Neural cell (in vitro differentiated cells): Measurements from ENCODE around the gene ARID1B.

ENCODE experiments used
- CTCF ChIP-seq: fragments of 450-650 bp; IDR thresholded peaks from 2 replicates; pipeline ENCODE4 v1.5.1; 2014; ENCODE audit warnings: antibody characterized with exemption, mild to moderate bottlenecking, moderate library complexity; ENCODE audit not compliant: poor library complexity, severe bottlenecking
- EP300 ChIP-seq: fragments of 450-650 bp; conservative IDR thresholded peaks from 2 replicates; pipeline ENCODE4 v1.6.1; 2014; ENCODE audit warnings: antibody characterized with exemption, mild to moderate bottlenecking, moderate library complexity; ENCODE audit not compliant: poor library complexity, severe bottlenecking
- POLR2AphosphoS5 ChIP-seq: IDR thresholded peaks from 2 replicates; pipeline ENCODE4 v1.6.1; 2012
- TAF1 ChIP-seq: IDR thresholded peaks from 2 replicates; pipeline ENCODE4 v1.6.1; 2012; ENCODE audit warnings: low read depth
- TF ChIP-seq, protein P1 (sequence below): IDR thresholded peaks from 2 replicates; pipeline ENCODE4 v1.6.1; 2012; ENCODE audit warnings: borderline replicate concordance

DNA sequence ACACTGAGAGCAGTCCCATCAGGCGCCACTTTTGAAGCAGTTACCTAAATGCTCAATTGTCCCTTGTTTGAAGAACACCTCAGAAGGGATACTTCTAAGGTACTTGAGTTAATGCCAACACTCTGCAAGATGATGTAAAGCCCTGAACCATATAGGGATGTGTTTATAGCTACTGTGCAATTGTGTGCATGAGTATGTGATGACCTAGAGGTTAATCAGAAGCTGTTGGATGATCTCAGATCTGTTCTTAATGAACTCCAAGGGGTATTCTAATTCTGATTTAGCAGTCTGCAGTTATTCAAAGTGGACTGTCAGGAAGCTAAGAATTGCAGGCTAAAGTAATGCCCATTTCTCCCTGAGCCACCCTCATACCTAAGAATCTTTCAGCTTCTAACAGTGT lies 387.8 kb downstream of the ARID1B start:
- TF ChIP-seq EP300 (no peak), CTCF (no peak), POLR2AphosphoS5 (no peak), TAF1 (no peak)
- TF ChIP-seq, protein P1, sequence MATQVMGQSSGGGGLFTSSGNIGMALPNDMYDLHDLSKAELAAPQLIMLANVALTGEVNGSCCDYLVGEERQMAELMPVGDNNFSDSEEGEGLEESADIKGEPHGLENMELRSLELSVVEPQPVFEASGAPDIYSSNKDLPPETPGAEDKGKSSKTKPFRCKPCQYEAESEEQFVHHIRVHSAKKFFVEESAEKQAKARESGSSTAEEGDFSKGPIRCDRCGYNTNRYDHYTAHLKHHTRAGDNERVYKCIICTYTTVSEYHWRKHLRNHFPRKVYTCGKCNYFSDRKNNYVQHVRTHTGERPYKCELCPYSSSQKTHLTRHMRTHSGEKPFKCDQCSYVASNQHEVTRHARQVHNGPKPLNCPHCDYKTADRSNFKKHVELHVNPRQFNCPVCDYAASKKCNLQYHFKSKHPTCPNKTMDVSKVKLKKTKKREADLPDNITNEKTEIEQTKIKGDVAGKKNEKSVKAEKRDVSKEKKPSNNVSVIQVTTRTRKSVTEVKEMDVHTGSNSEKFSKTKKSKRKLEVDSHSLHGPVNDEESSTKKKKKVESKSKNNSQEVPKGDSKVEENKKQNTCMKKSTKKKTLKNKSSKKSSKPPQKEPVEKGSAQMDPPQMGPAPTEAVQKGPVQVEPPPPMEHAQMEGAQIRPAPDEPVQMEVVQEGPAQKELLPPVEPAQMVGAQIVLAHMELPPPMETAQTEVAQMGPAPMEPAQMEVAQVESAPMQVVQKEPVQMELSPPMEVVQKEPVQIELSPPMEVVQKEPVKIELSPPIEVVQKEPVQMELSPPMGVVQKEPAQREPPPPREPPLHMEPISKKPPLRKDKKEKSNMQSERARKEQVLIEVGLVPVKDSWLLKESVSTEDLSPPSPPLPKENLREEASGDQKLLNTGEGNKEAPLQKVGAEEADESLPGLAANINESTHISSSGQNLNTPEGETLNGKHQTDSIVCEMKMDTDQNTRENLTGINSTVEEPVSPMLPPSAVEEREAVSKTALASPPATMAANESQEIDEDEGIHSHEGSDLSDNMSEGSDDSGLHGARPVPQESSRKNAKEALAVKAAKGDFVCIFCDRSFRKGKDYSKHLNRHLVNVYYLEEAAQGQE = no peak
